HG03442 (cell line): Measurements from ENCODE around the gene SMG7.
A peak's percentile ranks its signal among the peaks of the same experiment; 100 is the strongest.

Source experiments
- ATAC-seq: cut with Tn5 transposase; IDR thresholded peaks from one replicate; pipeline ENCODE4 v1.9.1; 2021; ENCODE audit warnings: mild to moderate bottlenecking, moderate library complexity; ENCODE audit not compliant: unreplicated experiment

Gene SMG7

DNA sequence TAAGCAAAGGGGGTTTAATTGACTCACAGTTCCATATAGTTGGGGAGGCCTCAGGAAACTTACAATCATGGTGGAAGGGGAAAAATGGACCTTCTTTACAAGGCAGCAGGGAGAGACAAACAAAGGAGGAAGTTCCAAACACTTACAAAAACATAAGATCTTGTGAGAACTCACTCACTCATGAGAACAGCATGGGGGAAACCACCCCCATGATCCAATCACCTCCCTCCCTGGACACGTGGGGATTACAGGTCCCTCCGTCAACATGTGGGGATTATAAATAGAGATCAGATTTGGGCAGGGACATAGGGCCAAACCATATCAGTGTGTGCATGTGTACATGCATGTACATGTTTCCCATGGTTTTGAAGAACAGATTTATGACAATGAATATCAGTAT lies 5.5 kb upstream of the SMG7 start:
- ATAC-seq = no peak

DNA sequence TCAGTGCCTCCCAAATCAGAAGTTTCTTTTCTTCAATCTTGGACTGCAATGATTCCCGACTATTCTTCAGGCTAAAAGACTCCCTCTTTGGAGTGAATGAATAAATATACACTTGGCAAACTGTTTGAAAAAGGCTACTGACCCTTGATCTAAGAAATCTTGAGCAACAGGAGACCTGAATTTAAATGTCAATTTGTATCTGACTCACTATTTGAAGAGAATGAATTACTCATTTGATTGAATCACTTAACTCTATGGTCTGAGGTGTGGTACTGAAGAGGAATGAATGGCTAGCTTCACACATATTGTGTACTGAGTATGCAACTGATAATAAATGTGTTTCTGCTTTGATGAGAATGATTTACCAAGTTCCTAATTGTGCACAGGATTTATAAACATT lies 4.6 kb upstream of the SMG7 start:
- ATAC-seq = no peak

- peak; percentile 40 for ATAC-seq
Observed at GRCh38 chr1:183470147-183470960, 1.9 kb upstream of the SMG7 start.

DNA sequence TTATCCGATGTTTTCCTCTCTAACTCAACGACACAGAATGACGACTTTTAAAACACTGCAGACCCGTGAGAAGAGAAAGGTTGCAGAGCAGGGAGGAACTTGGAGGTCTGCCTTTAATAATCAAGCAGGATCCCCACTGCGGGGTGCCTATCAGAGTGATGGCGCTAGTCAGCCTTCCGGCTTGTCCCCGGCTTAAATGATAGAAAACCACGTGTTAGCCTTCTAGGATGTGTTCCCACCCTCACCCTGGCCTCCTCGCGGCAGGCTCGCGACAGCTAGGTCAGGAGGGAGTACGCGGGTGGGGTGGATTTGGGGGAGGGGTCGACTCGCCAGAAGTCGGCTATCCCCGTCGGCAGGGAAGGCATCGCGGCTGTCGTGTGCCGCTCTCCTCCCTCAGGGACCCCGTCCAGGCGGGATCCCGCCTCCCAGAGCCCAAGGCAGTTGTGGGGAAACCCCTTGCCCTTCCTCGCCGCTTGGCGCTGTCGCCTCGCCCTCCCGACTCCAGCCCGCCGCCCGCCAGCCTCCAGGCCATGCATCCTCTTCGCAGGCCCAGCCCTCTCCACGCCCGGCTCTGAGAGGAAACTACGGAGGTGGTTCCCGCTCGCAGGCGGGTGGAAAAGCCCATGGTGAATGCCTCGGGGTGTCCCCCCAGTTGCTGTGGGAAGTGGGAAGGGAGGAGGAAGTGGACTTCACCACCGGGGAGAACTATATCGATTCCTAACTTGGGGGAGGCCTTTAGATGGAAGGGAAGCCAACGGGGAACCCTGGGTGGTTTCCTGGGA lies 1.1 kb upstream of the SMG7 start:
- peak; percentile 23 for ATAC-seq

GRCh38 chr1:183471743-183472487 lies 384 bp upstream of the SMG7 start:
- peak; percentile 40 for ATAC-seq

GRCh38 chr1:183473217-183473536 lies 878 bp downstream of the SMG7 start:
- no peak for ATAC-seq

- no peak for ATAC-seq
Observed at GRCh38 chr1:183476081-183476480, 3.8 kb downstream of the SMG7 start.

GRCh38 chr1:183477986-183478781 lies 5.9 kb downstream of the SMG7 start:
- peak; percentile 51 for ATAC-seq

GRCh38 chr1:183480971-183481441 lies 8.7 kb downstream of the SMG7 start:
- ATAC-seq = peak; percentile 55

DNA sequence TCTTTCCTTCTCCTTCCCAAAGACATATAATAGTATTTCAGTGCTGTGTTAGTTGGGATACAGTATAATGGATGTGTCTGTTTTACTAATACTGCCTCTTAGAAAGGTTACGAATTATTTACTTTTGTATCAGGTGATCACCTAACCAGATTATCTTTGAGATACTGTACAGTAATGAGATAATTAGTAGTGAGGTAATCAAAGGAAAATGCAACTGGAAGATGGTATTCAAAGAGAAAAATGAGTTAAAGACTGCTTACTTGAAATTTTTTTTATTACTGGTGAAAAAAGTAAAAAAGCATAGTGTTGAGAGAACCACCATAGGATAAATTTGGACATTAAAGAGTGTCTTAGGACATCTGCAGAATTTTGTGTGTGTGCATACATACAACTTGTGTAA lies 10.9 kb downstream of the SMG7 start:
- ATAC-seq = no peak

- no peak for ATAC-seq
Observed at GRCh38 chr1:183484254-183484653, 12.0 kb downstream of the SMG7 start.

DNA sequence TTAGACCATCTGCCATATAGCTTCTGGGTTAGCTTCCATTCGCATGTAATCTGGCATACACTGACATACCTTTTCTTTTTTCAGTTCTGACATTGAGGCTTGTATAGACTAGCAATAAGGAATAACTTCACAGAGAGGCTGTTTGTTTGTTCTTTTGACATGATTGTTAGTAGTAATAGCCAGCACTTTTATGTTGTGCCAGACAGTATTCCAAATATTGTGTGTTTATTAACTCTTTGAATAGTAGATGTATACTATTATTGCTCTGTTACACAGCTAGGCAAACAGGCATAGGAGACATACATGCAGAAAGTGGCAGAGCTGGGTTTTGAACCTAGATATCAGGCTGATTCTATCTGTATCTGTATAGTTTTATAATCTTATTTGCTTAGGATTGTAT lies 12.6 kb downstream of the SMG7 start:
- ATAC-seq = no peak

DNA sequence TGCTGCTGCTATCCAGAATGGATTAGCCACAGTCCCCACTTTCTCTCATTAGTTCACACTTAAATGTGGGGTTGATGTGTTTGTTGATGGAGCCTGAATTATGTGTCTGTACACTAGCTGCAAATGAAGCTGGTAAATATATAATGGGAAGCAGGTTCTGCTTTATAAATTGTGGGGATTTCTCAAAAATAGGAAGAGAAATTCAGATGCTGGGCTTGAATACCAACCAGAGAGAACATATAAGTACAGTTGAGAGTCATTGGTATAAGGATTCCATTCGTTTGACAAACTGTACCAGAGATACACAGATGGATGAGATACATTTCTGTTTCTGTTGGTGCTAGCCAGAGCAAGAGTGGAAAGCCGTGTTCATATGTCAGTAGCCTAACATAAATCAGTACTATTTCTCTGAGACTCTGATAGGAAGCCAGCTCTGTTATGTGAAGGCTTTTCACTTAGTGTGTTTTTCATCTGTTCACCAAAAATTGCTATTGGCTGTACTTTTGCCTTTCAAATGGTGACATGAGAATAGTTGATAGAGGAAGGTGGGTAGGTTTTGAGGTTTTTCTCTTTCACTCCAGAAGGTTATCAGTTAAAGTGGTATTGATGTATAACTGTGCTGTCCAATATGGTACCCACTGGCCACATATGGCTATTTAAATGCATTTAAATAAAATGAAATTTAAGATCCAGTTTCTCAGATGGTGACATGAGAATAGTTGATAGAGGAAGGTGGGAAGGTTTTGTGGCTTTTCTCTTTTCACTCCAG lies 15.6 kb downstream of the SMG7 start:
- no peak for ATAC-seq

GRCh38 chr1:183490932-183491331 lies 18.6 kb downstream of the SMG7 start:
- no peak for ATAC-seq

DNA sequence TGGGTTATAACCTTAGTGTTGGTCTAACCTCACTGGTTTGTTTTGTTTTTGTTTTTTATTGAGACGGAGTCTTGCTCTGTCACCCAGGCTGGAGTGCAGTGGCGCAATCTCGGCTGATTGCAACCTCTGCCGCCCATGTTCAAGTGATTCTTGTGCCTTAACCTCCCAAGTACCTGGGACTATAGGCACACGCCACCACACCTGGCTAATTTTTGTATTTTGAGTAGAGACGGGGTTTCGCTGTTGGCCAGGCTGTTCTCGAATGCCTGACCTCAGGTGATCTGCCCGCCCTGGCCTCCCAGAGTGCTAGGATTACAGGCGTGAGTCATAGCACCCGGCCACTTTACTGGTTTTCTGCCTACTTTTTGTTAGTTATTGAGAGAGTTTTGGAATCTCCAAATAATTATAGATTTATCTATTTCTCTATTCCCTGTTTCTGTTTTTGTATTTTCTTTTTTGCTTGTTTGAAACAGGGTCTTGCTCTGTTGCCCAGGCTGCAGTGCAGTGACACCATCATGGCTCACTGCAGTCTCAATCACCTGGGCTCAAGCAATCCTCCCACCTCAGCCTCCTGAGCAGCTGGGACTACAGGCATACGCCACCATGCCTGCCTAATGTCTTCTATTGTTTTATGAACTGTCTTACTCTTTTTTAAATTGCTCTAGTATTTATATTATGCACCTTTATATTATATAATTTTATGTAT lies 21.4 kb downstream of the SMG7 start:
- ATAC-seq = no peak

DNA sequence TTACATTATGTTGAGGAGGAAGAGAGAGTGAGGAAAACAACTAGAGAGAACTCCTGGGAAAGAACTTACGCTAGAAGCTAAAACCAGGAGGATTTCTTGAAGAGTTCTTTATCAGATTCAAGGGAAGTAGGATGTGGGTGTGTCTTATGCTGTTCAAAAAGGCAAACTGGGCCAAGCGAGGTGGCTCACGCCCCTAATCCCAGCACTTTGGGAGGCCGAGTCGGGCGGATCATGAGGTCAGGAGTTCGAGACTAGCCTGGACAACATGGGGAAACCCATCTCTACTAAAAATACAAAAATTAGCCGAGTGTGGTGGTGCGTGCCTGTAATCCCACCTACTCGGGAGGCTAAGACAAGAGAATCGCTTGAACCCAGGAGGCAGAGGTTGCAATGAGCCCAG lies 23.1 kb downstream of the SMG7 start:
- no peak for ATAC-seq

GRCh38 chr1:183497218-183497617 lies 24.9 kb downstream of the SMG7 start:
- no peak for ATAC-seq

DNA sequence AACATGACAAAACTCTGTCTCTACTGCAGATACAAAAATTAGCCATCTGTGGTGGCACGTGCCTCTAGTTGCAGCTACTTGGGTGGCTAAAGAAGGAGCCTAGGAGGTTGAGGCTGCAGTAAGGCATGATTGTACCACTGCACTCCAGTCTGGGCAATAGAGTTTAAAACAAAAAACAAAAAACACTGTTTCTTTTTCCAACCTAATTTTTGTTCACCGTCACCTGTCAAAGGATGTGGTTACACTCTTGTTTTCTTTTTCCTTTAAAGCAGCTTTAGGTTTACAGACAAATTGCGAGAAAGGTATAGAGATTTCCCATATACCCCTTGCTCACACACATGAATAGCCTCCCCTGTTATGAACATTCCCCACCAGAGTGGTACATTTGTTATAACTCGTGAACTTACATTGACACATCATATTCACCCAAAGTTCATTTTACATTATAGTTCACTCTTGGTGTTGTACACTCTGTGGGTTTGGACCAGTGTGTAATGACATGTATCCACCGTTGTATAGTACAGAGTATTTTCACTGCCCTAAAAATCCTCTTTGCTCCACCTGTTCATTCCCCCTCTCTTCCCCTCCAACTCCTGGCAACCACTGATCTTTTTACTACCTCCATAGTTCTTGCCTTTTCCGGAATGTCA lies 26.2 kb downstream of the SMG7 start:
- no peak for ATAC-seq
